Panc1 (cell line): Measurements from ENCODE around the gene COX7A1. TPM values are rescaled to one million over a fixed set of nuclear protein-coding genes. Genes with fewer than 3 reads are reported as not detected.
"Not testable (repeated sequence)": the region's sequence is repeated elsewhere in the genome, so short reads cannot be mapped to it uniquely, and the experiment has no call there.

Experiments
- ATAC-seq: fragments of 200-7000 bp; cut with Tn5 transposase; 2 replicates; pipeline ENCODE4 v1.9.1; 2020; ENCODE audit warnings: mild to moderate bottlenecking, moderate library complexity
- BruUV-seq: library from RNA; stranded (reverse); fragments of 400-500 nt; replicated peaks from 2 replicates; lab custom pipeline; 2021; lab: Mats Ljungman, UMichigan
- CTCF ChIA-PET: fragments of 300-600 bp; sonication (Branson Sonifier 250); formaldehyde crosslinking; loops from one replicate; lab custom pipeline; 2022; ENCODE audit warnings: antibody characterized with exemption; lab: Charles Lee
- POLR2A ChIA-PET: fragments of 300-600 bp; sonication (Branson Sonifier 250); formaldehyde crosslinking; loops from one replicate; lab custom pipeline; 2022; ENCODE audit warnings: antibody characterized with exemption; lab: Charles Lee
- DNase-seq: peaks from one replicate; pipeline ENCODE4 v3.0.0-alpha.2; 2010; ENCODE audit warnings: low read depth, low spot score
- H3K27ac ChIP-seq: 2 replicates; pipeline ENCODE4 v1.5.1; 2011; ENCODE audit warnings: mild to moderate bottlenecking, low read length, inconsistent platforms
- H3K27me3 ChIP-seq: fragments of 200-500 bp; sonication (Bioruptor generic); 2 replicates; pipeline ENCODE4 v1.6.0; 2014; ENCODE audit warnings: low read length, inconsistent platforms; ENCODE audit not compliant: control insufficient read depth, insufficient read depth
- H3K36me3 ChIP-seq: fragments of 200-500 bp; sonication (Bioruptor generic); 2 replicates; pipeline ENCODE4 v1.5.1; 2014; ENCODE audit warnings: inconsistent platforms, mild to moderate bottlenecking, low read length, moderate library complexity; ENCODE audit not compliant: control insufficient read depth, insufficient read depth
- H3K4me1 ChIP-seq: 2 replicates; pipeline ENCODE4 v1.5.1; 2011; ENCODE audit warnings: inconsistent platforms, mild to moderate bottlenecking, low read length, moderate library complexity; ENCODE audit not compliant: control insufficient read depth, insufficient read depth
- H3K4me3 ChIP-seq, 2 experiments: 2 replicates each; pipeline ENCODE4 v1.5.1; 2011 to 2012; ENCODE audit warnings: low read depth in 2 of 2, low read length in 2 of 2, mild to moderate bottlenecking in 2 of 2, inconsistent platforms in 1 of 2, moderate library complexity in 1 of 2
- H3K9me3 ChIP-seq: fragments of 200-500 bp; sonication (Bioruptor generic); 2 replicates; pipeline ENCODE4 v1.5.1; 2014; ENCODE audit warnings: low read depth, mild to moderate bottlenecking, inconsistent platforms, low read length, moderate library complexity; ENCODE audit not compliant: control insufficient read depth, insufficient read depth
- CTCF ChIP-seq: fragments of 450-650 bp; IDR thresholded peaks from 2 replicates; pipeline ENCODE4 v1.5.1; 2017; ENCODE audit warnings: mild to moderate bottlenecking
- POLR2AphosphoS5 ChIP-seq: IDR thresholded peaks from 2 replicates; pipeline ENCODE4 v1.6.1; 2012; ENCODE audit warnings: mild to moderate bottlenecking, low read depth, low read length, moderate library complexity
- SIN3A ChIP-seq: IDR thresholded peaks from 2 replicates; pipeline ENCODE4 v1.6.1; 2012; ENCODE audit warnings: low read depth, mild to moderate bottlenecking, low read length, moderate library complexity, borderline replicate concordance; ENCODE audit not compliant: insufficient read depth
- TCF7L2 ChIP-seq: IDR thresholded peaks from 2 replicates; pipeline ENCODE4 v1.6.1; 2011; ENCODE audit warnings: mild to moderate bottlenecking, low read depth, low read length, inconsistent platforms
- in situ Hi-C: cut with HindIII; loops from 2 replicates; pipeline ENCODE4 v1.10.0; 2016; ENCODE audit warnings: low sequenced_read_pairs, low pct_unique_long_range_greater_than_20kb
- intact Hi-C: fragments of 100-400 bp; cut with micrococcal nuclease; formaldehyde crosslinking; loops from one replicate; pipeline ENCODE4 v1.10.0; 2022; ENCODE audit not compliant: unreplicated experiment
- total RNA-seq: library from RNA; stranded (reverse); gene quantifications from one replicate; pipeline ENCODE4 v1.2.1, GENCODE V29; 2021; ENCODE audit not compliant: unreplicated experiment
- TF ChIP-seq, protein P1 (sequence below), 2 experiments: IDR thresholded peaks; 2 replicates each; pipeline ENCODE4 v1.6.1; 2011 to 2012; ENCODE audit warnings: low read depth in 2 of 2, control low read depth in 1 of 2, low read length in 1 of 2, mild to moderate bottlenecking in 1 of 2, moderate library complexity in 1 of 2; ENCODE audit not compliant: insufficient read depth in 1 of 2

Gene COX7A1
- total RNA-seq, 1 experiment from 2014 or later = 0.33 TPM

- H3K36me3 ChIP-seq, H3K27ac ChIP-seq, H3K4me3 ChIP-seq, in situ Hi-C loops, POLR2A ChIA-PET, ATAC-seq, DNase-seq, H3K27me3 ChIP-seq, intact Hi-C loops, H3K4me1 ChIP-seq, BruUV-seq, H3K9me3 ChIP-seq: not testable (repeated sequence)
- CTCF ChIA-PET = interaction anchor here (0.6 kb wide), 1 partner anchor 399 kb away, joined by 3 read pairs; the partner anchor contains the start of gene ZNF529
Observed at GRCh38 chr19:36173846-36174245, 21.6 kb upstream of the COX7A1 start.

GRCh38 chr19:36172852-36173251 lies 20.6 kb upstream of the COX7A1 start:
- ATAC-seq (no peak), DNase-seq (no peak)
- ChIA-PET CTCF (no interaction called here), POLR2A (no interaction called here)
- Histone ChIP-seq H3K27ac (no peak overlapping the region), H3K9me3 (no peaks in the 10 kb centered on the region), H3K4me3 (no peak overlapping the region), H3K36me3 (no peaks in the 10 kb centered on the region), H3K4me1 (0 out of 2 replicates have a peak, but pooled peaks cover 2% of the 10 kb centered on the region), H3K27me3 (no peaks in the 10 kb centered on the region)
- no peak for TF ChIP-seq SIN3A
- TF ChIP-seq, protein P1, sequence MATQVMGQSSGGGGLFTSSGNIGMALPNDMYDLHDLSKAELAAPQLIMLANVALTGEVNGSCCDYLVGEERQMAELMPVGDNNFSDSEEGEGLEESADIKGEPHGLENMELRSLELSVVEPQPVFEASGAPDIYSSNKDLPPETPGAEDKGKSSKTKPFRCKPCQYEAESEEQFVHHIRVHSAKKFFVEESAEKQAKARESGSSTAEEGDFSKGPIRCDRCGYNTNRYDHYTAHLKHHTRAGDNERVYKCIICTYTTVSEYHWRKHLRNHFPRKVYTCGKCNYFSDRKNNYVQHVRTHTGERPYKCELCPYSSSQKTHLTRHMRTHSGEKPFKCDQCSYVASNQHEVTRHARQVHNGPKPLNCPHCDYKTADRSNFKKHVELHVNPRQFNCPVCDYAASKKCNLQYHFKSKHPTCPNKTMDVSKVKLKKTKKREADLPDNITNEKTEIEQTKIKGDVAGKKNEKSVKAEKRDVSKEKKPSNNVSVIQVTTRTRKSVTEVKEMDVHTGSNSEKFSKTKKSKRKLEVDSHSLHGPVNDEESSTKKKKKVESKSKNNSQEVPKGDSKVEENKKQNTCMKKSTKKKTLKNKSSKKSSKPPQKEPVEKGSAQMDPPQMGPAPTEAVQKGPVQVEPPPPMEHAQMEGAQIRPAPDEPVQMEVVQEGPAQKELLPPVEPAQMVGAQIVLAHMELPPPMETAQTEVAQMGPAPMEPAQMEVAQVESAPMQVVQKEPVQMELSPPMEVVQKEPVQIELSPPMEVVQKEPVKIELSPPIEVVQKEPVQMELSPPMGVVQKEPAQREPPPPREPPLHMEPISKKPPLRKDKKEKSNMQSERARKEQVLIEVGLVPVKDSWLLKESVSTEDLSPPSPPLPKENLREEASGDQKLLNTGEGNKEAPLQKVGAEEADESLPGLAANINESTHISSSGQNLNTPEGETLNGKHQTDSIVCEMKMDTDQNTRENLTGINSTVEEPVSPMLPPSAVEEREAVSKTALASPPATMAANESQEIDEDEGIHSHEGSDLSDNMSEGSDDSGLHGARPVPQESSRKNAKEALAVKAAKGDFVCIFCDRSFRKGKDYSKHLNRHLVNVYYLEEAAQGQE (IDR thresholded peaks at IDR 0.05; ENCODE audit: insufficient read depth in 1 of 2, low read depth in 2 of 2, low read length in 1 of 2) = no peak
- TF ChIP-seq CTCF = no peak
- no peak for TF ChIP-seq TCF7L2
- TF ChIP-seq POLR2AphosphoS5 = no peak
- BruUV-seq = no TSS peak
- intact Hi-C loops = no loop called here
- in situ Hi-C loops = no loop called here

DNA sequence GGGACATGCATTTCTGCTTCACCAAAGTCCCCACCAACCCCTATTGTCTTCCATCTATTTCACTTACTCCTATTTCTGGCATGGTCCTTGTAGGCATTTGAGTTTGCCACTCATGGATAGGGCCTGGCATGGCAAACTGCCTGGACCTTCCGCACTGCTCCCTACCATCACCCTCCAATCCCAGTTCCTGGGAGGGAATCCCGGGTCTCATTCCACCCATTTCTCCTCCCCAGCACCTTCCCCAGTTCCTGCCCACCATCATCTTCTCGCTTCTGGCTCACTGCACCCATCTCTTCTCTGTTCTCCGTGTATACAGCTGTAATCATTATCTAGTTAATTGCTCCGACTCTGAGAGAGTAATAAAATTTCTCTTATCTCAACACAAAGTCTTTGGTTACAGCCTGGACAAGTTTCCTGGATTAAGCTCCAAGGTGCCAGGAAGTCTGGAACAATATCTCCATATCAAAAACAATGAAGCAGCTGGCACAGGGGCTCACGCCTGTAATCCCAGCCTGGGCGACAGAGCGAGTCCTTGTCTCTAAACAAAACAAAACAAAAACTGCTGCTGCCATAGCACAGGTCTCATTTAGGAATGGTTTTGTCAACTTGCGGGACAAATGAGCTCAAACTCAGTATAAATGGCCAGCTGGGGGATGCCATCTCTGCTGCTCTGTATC lies 17.0 kb upstream of the COX7A1 start:
- Histone ChIP-seq H3K4me1 (0 out of 2 replicates have a peak, but pooled peaks cover 2% of the 10 kb centered on the region), H3K9me3 (no peaks in the 10 kb centered on the region), H3K27me3 (no peaks in the 10 kb centered on the region), H3K4me3 (no peak overlapping the region), H3K36me3 (no peaks in the 10 kb centered on the region), H3K27ac (no peak overlapping the region)
- CTCF ChIA-PET = interaction anchor here (0.6 to 1.8 kb wide), 3 partner anchors 18 to 112 kb away, joined by 3 to 7 read pairs (median 3); no protein-coding TSS in a partner anchor
- BruUV-seq = no TSS peak
- TF ChIP-seq SIN3A (no peak), CTCF (no peak), POLR2AphosphoS5 (no peak), TCF7L2 (no peak)
- TF ChIP-seq, protein P1 (IDR thresholded peaks at IDR 0.05; ENCODE audit: insufficient read depth in 1 of 2, low read depth in 2 of 2, low read length in 1 of 2) = no peak
- POLR2A ChIA-PET = no interaction called here
- intact Hi-C loops = no loop called here
- no peak; the same call in 1 of the 2 replicates for ATAC-seq
- in situ Hi-C loops = no loop called here
- DNase-seq = no peak
